HCT116 (cell line): ENCODE results near the gene NR4A1. TPM values are rescaled to one million over a fixed set of nuclear protein-coding genes. Genes with fewer than 3 reads are reported as not detected.
"Not testable (repeated sequence)": the region's sequence is repeated elsewhere in the genome, so short reads cannot be mapped to it uniquely, and the experiment has no call there.

Experiments used
- ATAC-seq: fragments of 200-7000 bp; cut with Tn5 transposase; 2 replicates; pipeline ENCODE4 v1.9.1; 2020; ENCODE audit warnings: mild to moderate bottlenecking, moderate library complexity
- BruUV-seq: library from RNA; stranded (reverse); fragments of 400-500 nt; replicated peaks from 2 replicates; lab custom pipeline; 2021; lab: Mats Ljungman, UMichigan
- CTCF ChIA-PET: fragments of 300-600 bp; sonication (Branson Sonifier 250); formaldehyde crosslinking; loops from one replicate; lab custom pipeline; 2021; ENCODE audit warnings: antibody characterized with exemption; lab: Charles Lee
- POLR2A ChIA-PET: fragments of 300-600, 350-600 bp; sonication (Branson Sonifier 250); formaldehyde crosslinking; loops from one replicate; lab custom pipeline; 2021; ENCODE audit warnings: antibody characterized with exemption; lab: Charles Lee
- RAD21 ChIA-PET, 2 experiments: fragments of 300-600 bp; sonication (Branson Sonifier 250); formaldehyde crosslinking; loops; one replicate each; lab custom pipeline; 2023; ENCODE audit warnings: low total read pairs in 2 of 2; ENCODE audit not compliant: uncharacterized antibody in 2 of 2, unreplicated experiment in 2 of 2, low non-redundant PET in 1 of 2; lab: Charles Lee
- DNase-seq: peaks from one replicate; pipeline ENCODE4 v3.0.0-alpha.2; 2010; ENCODE audit warnings: low read depth, low spot score
- H2AFZ ChIP-seq: fragments of 200-600 bp; shearing (Covaris generic), sonication (generic); 2 replicates; pipeline ENCODE4 v1.6.1; 2017; ENCODE audit warnings: low read depth, mixed run types, mixed read lengths, antibody characterized with exemption, low read length; ENCODE audit not compliant: poor library complexity, severe bottlenecking
- H3K27ac ChIP-seq: 2 replicates; pipeline ENCODE4 v1.5.1; 2012; ENCODE audit warnings: low read depth, low read length
- H3K27me3 ChIP-seq: fragments of 200-600 bp; sonication (generic); 2 replicates; pipeline ENCODE4 v1.6.1; 2016; ENCODE audit warnings: mixed run types, low read length, mixed read lengths; ENCODE audit not compliant: insufficient read depth
- H3K36me3 ChIP-seq, 2 experiments: fragments of 200-500 bp in 1 of 2; fragments of 200-600 bp in 1 of 2; sonication (Bioruptor generic) in 1 of 2; sonication (generic) in 1 of 2; 2 replicates each; pipeline versions ENCODE4 v1.5.1 to v1.6.1; 2014 to 2016; ENCODE audit warnings: low read length in 2 of 2, inconsistent platforms in 1 of 2, mixed read lengths in 1 of 2, mixed run types in 1 of 2; ENCODE audit not compliant: insufficient read depth in 2 of 2, control insufficient read depth in 1 of 2
- H3K4me1 ChIP-seq, 2 experiments: fragments of 200-600 bp in 1 of 2; sonication (generic) in 1 of 2; 2 replicates each; pipeline versions ENCODE4 v1.5.1 to v1.6.1; 2012 to 2017; ENCODE audit warnings: low read length in 2 of 2, inconsistent platforms in 1 of 2, mild to moderate bottlenecking in 1 of 2, mixed read lengths in 1 of 2, mixed run types in 1 of 2, moderate library complexity in 1 of 2; ENCODE audit not compliant: insufficient read depth in 2 of 2, control insufficient read depth in 1 of 2
- H3K4me2 ChIP-seq: fragments of 200-600 bp; sonication (generic); 2 replicates; pipeline ENCODE4 v1.6.1; 2017; ENCODE audit warnings: mixed run types, low read length, mixed read lengths
- H3K4me3 ChIP-seq, 2 experiments: fragments of 200-600 bp in 1 of 2; sonication (generic) in 1 of 2; replicated peaks in 1 of 2; 2 replicates each; pipeline ENCODE4 v1.5.1; 2011 to 2016; ENCODE audit warnings: low read length in 2 of 2, control low read depth in 1 of 2, low read depth in 1 of 2, mild to moderate bottlenecking in 1 of 2, mixed read lengths in 1 of 2, mixed run types in 1 of 2
- H3K79me2 ChIP-seq: fragments of 200-600 bp; sonication (generic); 2 replicates; pipeline ENCODE4 v1.6.1; 2017; ENCODE audit warnings: mild to moderate bottlenecking, mixed run types, low read length, moderate library complexity, mixed read lengths; ENCODE audit not compliant: insufficient read depth
- H3K9ac ChIP-seq: fragments of 200-600 bp; sonication (generic); 2 replicates; pipeline ENCODE4 v1.6.1; 2016; ENCODE audit warnings: low read length, mixed read lengths
- H3K9me2 ChIP-seq: fragments of 200-600 bp; sonication (generic), shearing (Covaris generic); 2 replicates; pipeline ENCODE4 v1.6.1; 2017; ENCODE audit warnings: mixed run types, mild to moderate bottlenecking, moderate library complexity; ENCODE audit not compliant: insufficient read depth
- H3K9me3 ChIP-seq, 2 experiments: fragments of 200-500 bp in 1 of 2; fragments of 200-600 bp in 1 of 2; sonication (Bioruptor generic) in 1 of 2; sonication (generic) in 1 of 2; 2 replicates each; pipeline ENCODE4 v1.6.1; 2014 to 2017; ENCODE audit warnings: low read length in 2 of 2, mixed read lengths in 2 of 2, inconsistent platforms in 1 of 2, low read depth in 1 of 2, mild to moderate bottlenecking in 1 of 2, mixed run types in 1 of 2, moderate library complexity in 1 of 2; ENCODE audit not compliant: control insufficient read depth in 1 of 2, insufficient read depth in 1 of 2
- H4K20me1 ChIP-seq: fragments of 200-600 bp; sonication (generic), shearing (Covaris generic); 2 replicates; pipeline ENCODE4 v1.6.1; 2017; ENCODE audit warnings: mixed run types, mild to moderate bottlenecking, moderate library complexity; ENCODE audit not compliant: insufficient read depth
- CBX3 ChIP-seq: IDR thresholded peaks from 2 replicates; pipeline ENCODE4 v1.6.1; 2012; ENCODE audit warnings: low read depth
- CEBPB ChIP-seq: IDR thresholded peaks from 2 replicates; pipeline ENCODE4 v1.6.1; 2012; ENCODE audit warnings: low read depth
- EGR1 ChIP-seq: IDR thresholded peaks from 2 replicates; pipeline ENCODE4 v1.6.1; 2012; ENCODE audit warnings: low read depth
- EZH2 ChIP-seq: fragments of 200-600 bp; sonication (generic); IDR thresholded peaks from 2 replicates; pipeline ENCODE4 v1.6.1; 2017; ENCODE audit warnings: antibody characterized with exemption, mixed run types
- FOSL1 ChIP-seq: IDR thresholded peaks from 2 replicates; pipeline ENCODE4 v1.6.1; 2012; ENCODE audit warnings: low read depth
- JUND ChIP-seq: IDR thresholded peaks from 2 replicates; pipeline ENCODE4 v1.6.1; 2012
- MAX ChIP-seq: IDR thresholded peaks from 2 replicates; pipeline ENCODE4 v1.6.1; 2012
- POLR2A ChIP-seq: IDR thresholded peaks from 2 replicates; pipeline ENCODE4 v1.7.0; 2011; ENCODE audit warnings: borderline replicate concordance; ENCODE audit not compliant: insufficient read depth, insufficient read length; ENCODE audit errors: extremely low read depth
- SIN3A ChIP-seq: IDR thresholded peaks from 2 replicates; pipeline ENCODE4 v1.6.1; 2012; ENCODE audit warnings: low read depth
- SP1 ChIP-seq: IDR thresholded peaks from 2 replicates; pipeline ENCODE4 v1.6.1; 2012; ENCODE audit warnings: low read depth
- SRF ChIP-seq: IDR thresholded peaks from 2 replicates; pipeline ENCODE4 v1.6.1; 2012; ENCODE audit warnings: low read depth
- TCF7L2 ChIP-seq: IDR thresholded peaks from 2 replicates; pipeline ENCODE4 v1.7.0; 2011; ENCODE audit warnings: borderline replicate concordance, inconsistent platforms; ENCODE audit not compliant: insufficient read depth, insufficient read length; ENCODE audit errors: extremely low read depth
- ZNF274 ChIP-seq: fragments of 200-500 bp; sonication (Bioruptor generic); IDR thresholded peaks from 2 replicates; pipeline ENCODE4 v1.6.1; 2014; ENCODE audit warnings: mild to moderate bottlenecking, low read depth, low read length, inconsistent platforms
- intact Hi-C: fragments of 100-400 bp; cut with micrococcal nuclease; formaldehyde crosslinking; loops from 2 replicates; pipeline ENCODE4 v1.10.0; 2022
- total RNA-seq: library from RNA; stranded (reverse); gene quantifications from one replicate; pipeline ENCODE4 v1.2.1, GENCODE V29; 2021; ENCODE audit not compliant: unreplicated experiment
- TF ChIP-seq, protein P1 (sequence below): IDR thresholded peaks from 2 replicates; pipeline ENCODE4 v1.6.1; 2012; ENCODE audit warnings: low read depth

Gene NR4A1
- total RNA-seq, 1 experiment from 2014 or later, result 35.3 TPM

DNA sequence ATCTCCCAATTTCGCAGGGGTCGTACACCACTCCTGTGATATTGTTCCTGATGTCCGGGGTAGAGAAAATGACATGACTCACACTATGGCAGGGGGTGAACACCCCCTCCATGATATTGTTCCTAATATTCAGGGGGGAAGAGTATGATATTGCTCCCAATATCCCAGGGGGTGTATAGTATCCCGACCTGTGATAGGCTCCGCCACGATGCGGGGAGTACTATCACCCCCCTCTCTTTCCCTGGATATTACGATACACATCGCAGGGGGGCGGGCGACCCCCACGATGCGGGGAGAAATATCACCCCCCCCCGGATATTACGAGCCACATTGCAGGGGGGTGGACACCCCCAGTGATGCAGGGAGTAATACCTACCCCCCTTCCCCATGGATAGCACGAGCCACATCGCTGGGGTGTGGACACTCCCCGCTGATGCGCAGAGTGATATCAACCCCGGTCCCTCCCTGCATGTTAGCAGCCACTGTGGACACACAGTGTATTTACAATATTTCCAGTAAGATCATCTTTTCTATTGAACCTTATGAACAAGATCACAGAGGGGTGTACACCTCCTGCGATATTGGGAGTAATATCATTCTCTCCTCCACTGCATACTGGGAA is 45.9 kb downstream of the NR4A1 start:
- ChIA-PET RAD21 (no interaction called here), POLR2A (no interaction called here), CTCF (no interaction called here)
- H3K27ac ChIP-seq, result no peak overlapping the region
- H3K4me3 ChIP-seq, result no peak overlapping the region
- no peaks in the 10 kb centered on the region for H4K20me1 ChIP-seq
- BruUV-seq, result no TSS peak
- no peak for TF ChIP-seq TCF7L2
- TF ChIP-seq JUND, result no peak
- TF ChIP-seq FOSL1, result no peak
- TF ChIP-seq POLR2A, result no peak
- TF ChIP-seq ZNF274, result no peak
- TF ChIP-seq, protein P1, sequence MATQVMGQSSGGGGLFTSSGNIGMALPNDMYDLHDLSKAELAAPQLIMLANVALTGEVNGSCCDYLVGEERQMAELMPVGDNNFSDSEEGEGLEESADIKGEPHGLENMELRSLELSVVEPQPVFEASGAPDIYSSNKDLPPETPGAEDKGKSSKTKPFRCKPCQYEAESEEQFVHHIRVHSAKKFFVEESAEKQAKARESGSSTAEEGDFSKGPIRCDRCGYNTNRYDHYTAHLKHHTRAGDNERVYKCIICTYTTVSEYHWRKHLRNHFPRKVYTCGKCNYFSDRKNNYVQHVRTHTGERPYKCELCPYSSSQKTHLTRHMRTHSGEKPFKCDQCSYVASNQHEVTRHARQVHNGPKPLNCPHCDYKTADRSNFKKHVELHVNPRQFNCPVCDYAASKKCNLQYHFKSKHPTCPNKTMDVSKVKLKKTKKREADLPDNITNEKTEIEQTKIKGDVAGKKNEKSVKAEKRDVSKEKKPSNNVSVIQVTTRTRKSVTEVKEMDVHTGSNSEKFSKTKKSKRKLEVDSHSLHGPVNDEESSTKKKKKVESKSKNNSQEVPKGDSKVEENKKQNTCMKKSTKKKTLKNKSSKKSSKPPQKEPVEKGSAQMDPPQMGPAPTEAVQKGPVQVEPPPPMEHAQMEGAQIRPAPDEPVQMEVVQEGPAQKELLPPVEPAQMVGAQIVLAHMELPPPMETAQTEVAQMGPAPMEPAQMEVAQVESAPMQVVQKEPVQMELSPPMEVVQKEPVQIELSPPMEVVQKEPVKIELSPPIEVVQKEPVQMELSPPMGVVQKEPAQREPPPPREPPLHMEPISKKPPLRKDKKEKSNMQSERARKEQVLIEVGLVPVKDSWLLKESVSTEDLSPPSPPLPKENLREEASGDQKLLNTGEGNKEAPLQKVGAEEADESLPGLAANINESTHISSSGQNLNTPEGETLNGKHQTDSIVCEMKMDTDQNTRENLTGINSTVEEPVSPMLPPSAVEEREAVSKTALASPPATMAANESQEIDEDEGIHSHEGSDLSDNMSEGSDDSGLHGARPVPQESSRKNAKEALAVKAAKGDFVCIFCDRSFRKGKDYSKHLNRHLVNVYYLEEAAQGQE, result no peak
- no peak for TF ChIP-seq SIN3A
- no peak for TF ChIP-seq SRF
- no peak for TF ChIP-seq SP1
- no peak for TF ChIP-seq CBX3
- TF ChIP-seq MAX, result no peak
- no peak for TF ChIP-seq EGR1
- TF ChIP-seq EZH2, result no peak
- no peak for TF ChIP-seq CEBPB
- no peak overlapping the region for H3K4me2 ChIP-seq
- intact Hi-C loops, result no loop called here
- no peaks in the 10 kb centered on the region for H3K79me2 ChIP-seq
- H2AFZ ChIP-seq, result no peak overlapping the region
- H3K4me1 ChIP-seq, result peaks cover 4% of the 10 kb centered on the region in 2 experiments
- no peaks in the 10 kb centered on the region for H3K36me3 ChIP-seq
- no peak for ATAC-seq
- DNase-seq, result no peak
- H3K9me3 ChIP-seq, result no peaks in the 10 kb centered on the region
- H3K9ac ChIP-seq, result no peak overlapping the region
- H3K9me2 ChIP-seq, result no peaks in the 10 kb centered on the region
- peaks cover 4% of the 10 kb centered on the region; the same call in 1 of the 2 replicates for H3K27me3 ChIP-seq

DNA sequence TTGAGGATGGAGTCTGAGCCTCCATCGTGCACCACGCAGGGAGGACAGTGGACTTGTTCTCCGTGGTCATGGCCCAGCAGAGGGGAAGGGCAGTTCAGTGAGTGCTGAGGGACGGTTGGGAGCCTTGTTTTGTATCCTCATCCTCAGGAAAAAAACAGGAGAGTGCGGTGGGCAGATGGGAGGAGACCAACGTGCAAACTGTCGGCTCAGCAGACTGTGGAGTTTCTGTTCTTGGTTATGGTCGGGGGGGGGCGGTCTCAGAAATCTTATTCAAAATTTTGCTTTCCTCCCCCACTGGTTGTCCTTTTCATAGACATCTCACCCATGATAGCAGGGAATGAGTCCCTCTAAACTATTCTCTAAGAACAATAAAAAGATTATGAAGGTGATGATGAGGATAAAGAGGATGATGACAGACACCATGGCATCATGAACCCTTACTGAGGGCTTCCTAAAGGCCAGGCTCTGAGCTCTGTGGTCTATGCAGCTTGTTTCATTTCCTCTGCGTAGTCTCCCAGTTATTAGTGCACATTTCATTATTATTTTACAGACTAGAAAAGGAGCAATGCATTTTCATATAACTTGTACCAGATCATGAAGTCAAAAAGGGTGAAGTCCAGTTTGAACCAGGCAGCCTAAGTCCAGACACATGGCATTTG is 53.3 kb downstream of the NR4A1 start:
- Histone ChIP-seq H3K4me1 (peaks cover 6 to 20% of the 10 kb centered on the region in 2 experiments), H3K4me3 (peak overlapping the region in 1 of 2 experiments; percentile 13; a peak in 1 of 4 replicates), H3K4me2 (peak overlapping the region; percentile 63)
- H3K9ac ChIP-seq, DNase-seq, H3K36me3 ChIP-seq, H3K27me3 ChIP-seq, BruUV-seq, POLR2A ChIA-PET, H2AFZ ChIP-seq, H3K9me3 ChIP-seq, H3K27ac ChIP-seq, RAD21 ChIA-PET, H4K20me1 ChIP-seq, ATAC-seq, H3K9me2 ChIP-seq, intact Hi-C loops, H3K79me2 ChIP-seq: not testable (repeated sequence)
- CTCF ChIA-PET, result interaction anchor here (1.0 to 2.2 kb wide), 4 partner anchors 16 to 84 kb away, joined by 3 to 7 read pairs (median 4); no protein-coding TSS in a partner anchor
